ENCODE measurements around the gene GATA6. TPM values are rescaled to one million over a fixed set of nuclear protein-coding genes. Genes with fewer than 3 reads are reported as not detected.

The GATA6 gene
- total RNA-seq, 1 donor from 2014 or later = 89.3 TPM

GRCh38 chr18:22233266-22233665 lies 63.9 kb downstream of the GATA6 start:
- DNase-seq (ENCODE audit: low spot score in 2 of 2) = no peak
- H3K27me3 ChIP-seq = no peaks in the 10 kb centered on the region
- TF ChIP-seq CTCF (IDR thresholded peaks at IDR 0.05) = no peak
- H3K36me3 ChIP-seq = no peaks in the 10 kb centered on the region
- no peak overlapping the region for H3K4me3 ChIP-seq
- no peaks in the 10 kb centered on the region for H3K9me3 ChIP-seq
- intact Hi-C loops (cut with DNase I) = no loop called here
- H3K27ac ChIP-seq = no peak overlapping the region
- H3K4me1 ChIP-seq = no peaks in the 10 kb centered on the region

GRCh38 chr18:22238036-22238435 lies 68.6 kb downstream of the GATA6 start:
- Histone ChIP-seq H3K9me3 (no peaks in the 10 kb centered on the region), H3K27me3 (no peaks in the 10 kb centered on the region), H3K4me3 (no peak overlapping the region), H3K27ac (no peak overlapping the region), H3K36me3 (no peaks in the 10 kb centered on the region), H3K4me1 (no peaks in the 10 kb centered on the region)
- intact Hi-C loops (cut with DNase I) = no loop called here
- DNase-seq (ENCODE audit: low spot score in 2 of 2) = no peak
- TF ChIP-seq CTCF (IDR thresholded peaks at IDR 0.05) = no peak

- no peak for DNase-seq (ENCODE audit: low spot score in 2 of 2)
- H3K27ac ChIP-seq = no peak overlapping the region
- no peaks in the 10 kb centered on the region for H3K27me3 ChIP-seq
- H3K4me3 ChIP-seq = no peak overlapping the region
- no peaks in the 10 kb centered on the region for H3K36me3 ChIP-seq
- intact Hi-C loops (cut with DNase I) = no loop called here
- TF ChIP-seq CTCF (IDR thresholded peaks at IDR 0.05) = no peak
- no peaks in the 10 kb centered on the region for H3K9me3 ChIP-seq
- no peaks in the 10 kb centered on the region for H3K4me1 ChIP-seq
Observed at GRCh38 chr18:22238681-22239080, 69.3 kb downstream of the GATA6 start.

DNA sequence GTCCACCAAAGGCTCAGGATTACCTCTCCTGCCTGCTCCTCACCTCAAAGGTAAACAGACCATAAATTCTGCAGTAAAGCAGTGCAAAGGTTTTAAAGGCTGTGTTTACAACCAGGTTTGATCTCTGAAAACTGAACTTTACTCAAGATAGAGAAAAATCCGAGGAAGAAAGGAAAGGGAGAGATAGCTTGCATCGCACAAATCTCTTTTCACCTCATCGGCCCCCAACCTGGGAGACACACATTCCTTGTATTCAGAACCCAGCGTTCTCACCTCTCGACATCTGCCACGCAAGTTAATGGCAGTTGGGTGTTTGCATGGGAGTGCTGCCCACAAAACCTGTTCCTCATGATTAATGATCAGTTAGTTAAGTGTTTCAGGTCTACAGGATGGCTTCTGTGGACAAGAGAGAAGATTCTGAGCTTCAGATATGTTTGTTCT lies 72.6 kb downstream of the GATA6 start:
- no peak for DNase-seq (ENCODE audit: low spot score in 2 of 2)
- H3K4me3 ChIP-seq = no peak overlapping the region
- intact Hi-C loops (cut with DNase I) = no loop called here

GRCh38 chr18:22243513-22243912 lies 74.1 kb downstream of the GATA6 start:
- DNase-seq (ENCODE audit: low spot score in 2 of 2) = no peak
- H3K27ac ChIP-seq = no peak overlapping the region
- no peaks in the 10 kb centered on the region for H3K9me3 ChIP-seq
- no peaks in the 10 kb centered on the region for H3K4me1 ChIP-seq
- H3K36me3 ChIP-seq = no peaks in the 10 kb centered on the region
- H3K4me3 ChIP-seq = no peak overlapping the region
- H3K27me3 ChIP-seq = no peaks in the 10 kb centered on the region
- intact Hi-C loops (cut with DNase I) = no loop called here
- TF ChIP-seq CTCF (IDR thresholded peaks at IDR 0.05) = no peak

More for the DNA sequence above, 72.6 kb downstream of the GATA6 start:
- no peak for TF ChIP-seq CTCF (IDR thresholded peaks at IDR 0.05)
- H3K27me3 ChIP-seq = no peaks in the 10 kb centered on the region
- no peak overlapping the region for H3K27ac ChIP-seq
- H3K9me3 ChIP-seq = no peaks in the 10 kb centered on the region
- H3K4me1 ChIP-seq = no peaks in the 10 kb centered on the region
- H3K36me3 ChIP-seq = no peaks in the 10 kb centered on the region

GRCh38 chr18:22250026-22250425 lies 80.6 kb downstream of the GATA6 start:
- Histone ChIP-seq H3K4me1 (no peaks in the 10 kb centered on the region), H3K36me3 (no peaks in the 10 kb centered on the region), H3K27ac (no peak overlapping the region), H3K9me3 (no peaks in the 10 kb centered on the region), H3K4me3 (no peak overlapping the region), H3K27me3 (no peaks in the 10 kb centered on the region)
- intact Hi-C loops (cut with DNase I) = no loop called here
- no peak for TF ChIP-seq CTCF (IDR thresholded peaks at IDR 0.05)
- no peak for DNase-seq (ENCODE audit: low spot score in 2 of 2)

All from ascending aorta (tissue), 2 donors.